H9 (cell line): ENCODE measurements around the gene CT45A5. TPM values are rescaled to one million over a fixed set of nuclear protein-coding genes. Genes with fewer than 3 reads are reported as not detected.
"Not testable (repeated sequence)": the region's sequence is repeated elsewhere in the genome, so short reads cannot be mapped to it uniquely, and the experiment has no call there.

Experiments used
- DNase-seq: peaks from one replicate; pipeline ENCODE4 v3.0.0-alpha.2; 2017
- H2AFZ ChIP-seq: one replicate; pipeline ENCODE4 v1.6.1; 2013; ENCODE audit warnings: mild to moderate bottlenecking, low read length, control low read depth, moderate library complexity
- H2AK5ac ChIP-seq: 2 replicates; pipeline ENCODE4 v1.6.1; 2013; ENCODE audit warnings: low read length, control low read depth, mixed read lengths; ENCODE audit not compliant: insufficient read length
- H2BK120ac ChIP-seq: one replicate; pipeline ENCODE4 v1.6.1; 2013; ENCODE audit warnings: low read depth, mild to moderate bottlenecking, low read length, control low read depth, inconsistent platforms; ENCODE audit not compliant: poor library complexity, severe bottlenecking
- H2BK12ac ChIP-seq: 2 replicates; pipeline ENCODE4 v1.6.1; 2013; ENCODE audit warnings: low read length, control low read depth, mixed read lengths, low read depth; ENCODE audit not compliant: insufficient read length
- H2BK15ac ChIP-seq: 2 replicates; pipeline ENCODE4 v1.6.1; 2013; ENCODE audit warnings: low read depth, low read length, control low read depth
- H2BK20ac ChIP-seq: one replicate; pipeline ENCODE4 v1.6.1; 2013; ENCODE audit warnings: low read depth, mild to moderate bottlenecking, low read length, control low read depth, inconsistent platforms; ENCODE audit not compliant: poor library complexity, severe bottlenecking
- H2BK5ac ChIP-seq: 2 replicates; pipeline ENCODE4 v1.6.1; 2013; ENCODE audit warnings: low read length, control low read depth, mixed read lengths; ENCODE audit not compliant: insufficient read length
- H3K14ac ChIP-seq: 2 replicates; pipeline ENCODE4 v1.6.1; 2013; ENCODE audit warnings: low read length, control low read depth; ENCODE audit not compliant: insufficient read depth
- H3K18ac ChIP-seq: 2 replicates; pipeline ENCODE4 v1.6.1; 2013; ENCODE audit warnings: low read depth, mild to moderate bottlenecking, mixed read lengths, low read length, control low read depth; ENCODE audit not compliant: insufficient read length
- H3K23ac ChIP-seq: 2 replicates; pipeline ENCODE4 v1.6.1; 2013; ENCODE audit warnings: low read length, control low read depth, mixed read lengths, low read depth; ENCODE audit not compliant: insufficient read length
- H3K23me2 ChIP-seq: 2 replicates; pipeline ENCODE4 v1.6.1; 2013; ENCODE audit warnings: low read depth, mild to moderate bottlenecking, mixed read lengths, low read length, control low read depth; ENCODE audit not compliant: insufficient read length, poor library complexity, severe bottlenecking
- H3K27ac ChIP-seq: 2 replicates; pipeline ENCODE4 v1.5.1; 2013; ENCODE audit warnings: low read length, control low read depth, mixed read lengths, low read depth; ENCODE audit not compliant: insufficient read length
- H3K27me3 ChIP-seq: 2 replicates; pipeline ENCODE4 v1.6.1; 2013; ENCODE audit warnings: low read length, control low read depth, inconsistent platforms; ENCODE audit not compliant: insufficient read depth
- H3K4ac ChIP-seq: 2 replicates; pipeline ENCODE4 v1.6.1; 2013; ENCODE audit warnings: low read depth, mild to moderate bottlenecking, control low read depth, inconsistent platforms, low read length, moderate library complexity
- H3K4me1 ChIP-seq: 2 replicates; pipeline ENCODE4 v1.6.1; 2013; ENCODE audit warnings: low read length, control low read depth, inconsistent platforms; ENCODE audit not compliant: insufficient read depth
- H3K4me2 ChIP-seq: 2 replicates; pipeline ENCODE4 v1.6.1; 2013; ENCODE audit warnings: low read length, control low read depth, mixed read lengths; ENCODE audit not compliant: insufficient read length, insufficient read depth
- H3K56ac ChIP-seq: 2 replicates; pipeline ENCODE4 v1.6.1; 2013; ENCODE audit warnings: low read depth, mild to moderate bottlenecking, mixed read lengths, low read length, control low read depth; ENCODE audit not compliant: insufficient read length
- H3K79me1 ChIP-seq: 2 replicates; pipeline ENCODE4 v1.6.1; 2013; ENCODE audit warnings: low read depth, mild to moderate bottlenecking, moderate library complexity, low read length, control low read depth, inconsistent platforms; ENCODE audit not compliant: insufficient read depth, poor library complexity, severe bottlenecking
- H3K79me2 ChIP-seq: 2 replicates; pipeline ENCODE4 v1.6.1; 2013; ENCODE audit warnings: low read length, control low read depth, inconsistent platforms; ENCODE audit not compliant: insufficient read depth
- H3K9ac ChIP-seq: 2 replicates; pipeline ENCODE4 v1.6.1; 2013; ENCODE audit warnings: low read length, control low read depth, mixed read lengths; ENCODE audit not compliant: insufficient read length; ENCODE audit errors: extremely low read depth
- H3K9me3 ChIP-seq: one replicate; pipeline ENCODE4 v1.6.1; 2013; ENCODE audit warnings: low read depth, low read length, inconsistent platforms; ENCODE audit not compliant: control insufficient read depth
- H3T11ph ChIP-seq: one replicate; pipeline ENCODE4 v1.6.1; 2013; ENCODE audit warnings: mild to moderate bottlenecking, low read length, control low read depth, inconsistent platforms
- H4K20me1 ChIP-seq: one replicate; pipeline ENCODE4 v1.6.1; 2013; ENCODE audit not compliant: control insufficient read depth, insufficient read length, insufficient read depth
- H4K5ac ChIP-seq: 2 replicates; pipeline ENCODE4 v1.6.1; 2013; ENCODE audit warnings: low read depth, mild to moderate bottlenecking, mixed read lengths, low read length, control low read depth; ENCODE audit not compliant: insufficient read length
- H4K8ac ChIP-seq: replicated peaks from 2 replicates; pipeline ENCODE4 v1.6.1; 2013; ENCODE audit warnings: low read length, control low read depth, mixed read lengths, low read depth; ENCODE audit not compliant: insufficient read length
- H4K91ac ChIP-seq: 2 replicates; pipeline ENCODE4 v1.6.1; 2013; ENCODE audit warnings: low read depth, mild to moderate bottlenecking, moderate library complexity, mixed read lengths, low read length, control low read depth; ENCODE audit not compliant: insufficient read length
- H3K27ac Mint-ChIP-seq, 3 experiments: 2 replicates in 2 of 3; 3 replicates in 1 of 3; pipeline ENCODE4 v1.8.0; 2020 to 2021; ENCODE audit warnings: mixed read lengths in 3 of 3, mild to moderate bottlenecking in 1 of 3, moderate library complexity in 1 of 3
- H3K27me3 Mint-ChIP-seq: 2 replicates; pipeline ENCODE4 v1.8.0; 2021; ENCODE audit warnings: low read depth, mild to moderate bottlenecking, moderate library complexity, mixed read lengths
- H3K36me3 Mint-ChIP-seq, 3 experiments: 2 replicates in 2 of 3; 3 replicates in 1 of 3; pipeline ENCODE4 v1.8.0; 2020 to 2021; ENCODE audit warnings: low read depth in 3 of 3, mixed read lengths in 3 of 3; ENCODE audit not compliant: insufficient read depth in 1 of 3
- H3K4me1 Mint-ChIP-seq, 2 experiments: 2 replicates each; pipeline ENCODE4 v1.8.0; 2020; ENCODE audit warnings: mixed read lengths in 2 of 2
- H3K4me3 Mint-ChIP-seq, 2 experiments: 2 replicates in 1 of 2; 3 replicates in 1 of 2; pipeline ENCODE4 v1.8.0; 2020 to 2021; ENCODE audit warnings: mild to moderate bottlenecking in 2 of 2, mixed read lengths in 2 of 2, moderate library complexity in 1 of 2
- H3K9me3 Mint-ChIP-seq, 2 experiments: 2 replicates in 1 of 2; 3 replicates in 1 of 2; pipeline ENCODE4 v1.8.0; 2020; ENCODE audit warnings: mild to moderate bottlenecking in 2 of 2, mixed read lengths in 2 of 2, moderate library complexity in 1 of 2
- WGBS: extraction: QIAGEN DNeasy Blood & Tissue Kit; methylation state at CpG from one replicate; pipeline ENCODE4 v1.1.7; 2013; ENCODE audit warnings: missing lambda C conversion rate, low lambda C conversion rate, mixed read lengths; ENCODE audit not compliant: insufficient read length; ENCODE audit errors: extremely low coverage; 5-methylcytosine and 5-hydroxymethylcytosine counted together
- total RNA-seq: library from RNA; stranded (reverse); gene quantifications from 2 replicates; pipeline ENCODE4 v1.2.1, GENCODE V29; 2021

CT45A5 gene
- total RNA-seq, 1 experiment from 2014 or later, result not detected

- H4K91ac ChIP-seq, H3K9ac ChIP-seq, H3K27me3 ChIP-seq, H2AK5ac ChIP-seq, H2BK12ac ChIP-seq, H3K27ac Mint-ChIP-seq, H3K18ac ChIP-seq, H2BK120ac ChIP-seq, DNase-seq, H3K4me2 ChIP-seq, H3K56ac ChIP-seq, H2AFZ ChIP-seq, H3K14ac ChIP-seq, H3K4ac ChIP-seq, H3K23me2 ChIP-seq, H4K8ac ChIP-seq, H3K23ac ChIP-seq, H3K79me2 ChIP-seq, H3K79me1 ChIP-seq, H3K4me1 ChIP-seq, H2BK5ac ChIP-seq, H3K27ac ChIP-seq, H3K4me3 Mint-ChIP-seq, H4K20me1 ChIP-seq, H2BK15ac ChIP-seq, H3K4me1 Mint-ChIP-seq, H3T11ph ChIP-seq, H2BK20ac ChIP-seq, H3K27me3 Mint-ChIP-seq, H4K5ac ChIP-seq: not testable (repeated sequence)
- peaks cover 50% of the 10 kb centered on the region for H3K9me3 ChIP-seq
- WGBS, result no CpG with 5 or more reads among the region's 4 CpGs
- H3K36me3 Mint-ChIP-seq, result peaks cover 0 to 21% (median 0%) of the 10 kb centered on the region in 3 experiments; a peak in 3 of 7 replicates
- H3K9me3 Mint-ChIP-seq, result peaks cover 54 to 73% of the 10 kb centered on the region in 2 experiments
Measured at GRCh38 chrX:135744739-135745138, 40.6 kb downstream of the CT45A5 start.
